HG03575 (cell line): ENCODE data around the gene PIGQ.

Experiments
- ATAC-seq: cut with Tn5 transposase; IDR thresholded peaks from one replicate; pipeline ENCODE4 v1.9.1; 2021; ENCODE audit not compliant: unreplicated experiment, insufficient number of reproducible peaks, low FRiP score; ENCODE audit errors: extremely low read depth

Gene PIGQ

GRCh38 chr16:564690-565418 lies 4.9 kb upstream of the PIGQ start:
- ATAC-seq, result no peak

GRCh38 chr16:565419-566330 lies 4.1 kb upstream of the PIGQ start:
- ATAC-seq, result no peak

GRCh38 chr16:566475-567372 lies 3.0 kb upstream of the PIGQ start, which contains the start of gene NHLRC4:
TSS of gene NHLRC4 (plus strand) at chr16:567005. CDS start at chr16:568048, 1,043 bp downstream.
- no peak for ATAC-seq

GRCh38 chr16:567373-568256 lies 2.2 kb upstream of the PIGQ start:
- ATAC-seq, result no peak

- ATAC-seq, result no peak
Observed at GRCh38 chr16:568401-569258, 1.1 kb upstream of the PIGQ start.

GRCh38 chr16:572865-573650 lies 3.3 kb downstream of the PIGQ start:
- no peak for ATAC-seq

GRCh38 chr16:574021-574760 lies 4.4 kb downstream of the PIGQ start:
- no peak for ATAC-seq

- no peak for ATAC-seq
Observed at GRCh38 chr16:575354-576196, 5.8 kb downstream of the PIGQ start.

- no peak for ATAC-seq
Observed at GRCh38 chr16:576197-576822, 6.5 kb downstream of the PIGQ start.

GRCh38 chr16:576823-577201 lies 7.0 kb downstream of the PIGQ start:
- ATAC-seq, result no peak

- ATAC-seq, result no peak
Observed at GRCh38 chr16:577796-578195, 8.0 kb downstream of the PIGQ start.

- ATAC-seq, result no peak
Observed at GRCh38 chr16:578232-578869, 8.6 kb downstream of the PIGQ start.

GRCh38 chr16:578870-579405 lies 9.2 kb downstream of the PIGQ start:
- no peak for ATAC-seq
